Esophagus (tissue), 2 donors: Measurements from ENCODE around the gene IL1R1. TPM values are rescaled to one million over a fixed set of nuclear protein-coding genes. Genes with fewer than 3 reads are reported as not detected.

Experiments
- H3K27ac ChIP-seq, 2 donors: one replicate each; pipeline ENCODE4 v1.5.1; 2013; ENCODE audit warnings: low read depth in 2 of 2, mild to moderate bottlenecking in 2 of 2, inconsistent platforms in 1 of 2, low read length in 1 of 2, moderate library complexity in 1 of 2
- H3K27me3 ChIP-seq, 2 donors: one replicate each; pipeline ENCODE4 v1.6.1; 2013; ENCODE audit warnings: low read length in 2 of 2, control low read depth in 1 of 2, mild to moderate bottlenecking in 1 of 2; ENCODE audit not compliant: insufficient read depth in 2 of 2, control insufficient read depth in 1 of 2
- H3K36me3 ChIP-seq, 2 donors: one replicate each; pipeline ENCODE4 v1.6.1; 2013; ENCODE audit warnings: low read length in 1 of 2; ENCODE audit not compliant: control insufficient read depth in 2 of 2, insufficient read depth in 2 of 2
- H3K4me1 ChIP-seq, 2 donors: one replicate each; pipeline ENCODE4 v1.6.1; 2013; ENCODE audit warnings: low read length in 1 of 2; ENCODE audit not compliant: control insufficient read depth in 2 of 2, insufficient read depth in 2 of 2
- H3K4me3 ChIP-seq, 2 donors: one replicate each; pipeline ENCODE4 v1.5.1; 2013; ENCODE audit warnings: low read length in 2 of 2, mild to moderate bottlenecking in 2 of 2, low read depth in 1 of 2, moderate library complexity in 1 of 2
- H3K9me3 ChIP-seq, 2 donors: one replicate each; pipeline ENCODE4 v1.6.1; 2013; ENCODE audit warnings: mild to moderate bottlenecking in 2 of 2, low read depth in 1 of 2, low read length in 1 of 2, moderate library complexity in 1 of 2; ENCODE audit not compliant: control insufficient read depth in 2 of 2, insufficient read depth in 1 of 2
- WGBS, 2 donors: extraction: QIAGEN DNeasy Blood & Tissue Kit; methylation state at CpG; one replicate each; pipeline ENCODE4 v1.1.7; 2013; 5-methylcytosine and 5-hydroxymethylcytosine counted together
- polyA plus RNA-seq, 2 donors: library from polyadenylated mRNA; stranded (reverse); fragments of 200-250 nt; gene quantifications; one replicate each; pipeline ENCODE4 v1.2.3, GENCODE V29; 2013
- donor health status: healthy with polysubstance abuse.
- donor health status: Bipolar disorder and iron deficiency.

The IL1R1 gene
- polyA plus RNA-seq, 2 donors = 11.7 to 12.7 TPM

DNA sequence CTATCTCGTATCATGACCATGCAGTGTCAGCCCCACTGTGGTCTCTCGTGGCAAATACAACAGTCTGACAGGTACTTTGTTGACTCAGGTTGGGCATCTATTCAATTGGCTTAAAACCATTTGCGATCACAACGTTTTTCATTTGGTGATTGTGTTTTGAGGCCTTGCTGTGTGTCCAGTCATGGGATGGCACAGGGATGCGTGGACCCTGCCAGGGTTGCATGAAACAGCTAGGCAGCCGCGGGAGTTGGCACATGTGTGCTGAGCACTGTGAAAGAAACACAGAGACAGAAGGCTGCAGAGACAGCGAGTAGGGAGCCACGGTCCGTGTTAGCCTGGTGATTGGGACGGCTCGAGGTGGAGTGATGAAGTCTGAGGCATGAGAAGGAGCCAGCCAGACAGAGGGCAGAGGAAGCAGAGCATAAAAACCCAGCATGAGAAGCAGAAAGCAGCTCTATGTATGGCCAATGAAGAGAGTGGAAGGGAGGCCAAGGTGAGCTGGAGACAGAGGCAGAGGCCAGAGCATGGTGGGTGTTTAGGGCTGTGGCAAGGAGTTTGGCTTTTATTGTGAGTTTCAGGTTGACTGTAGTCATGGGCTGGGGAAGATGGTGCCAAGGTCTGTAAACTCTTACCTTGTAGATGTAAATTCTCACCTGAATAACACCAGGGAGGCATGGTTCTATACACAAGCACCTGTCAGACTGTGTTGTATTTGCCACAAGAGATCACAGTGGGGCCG, 31.8 kb upstream of the IL1R1 start:
- Histone ChIP-seq H3K4me1 (no peaks in the 10 kb centered on the region), H3K36me3 (no peaks in the 10 kb centered on the region), H3K27ac (no peak overlapping the region), H3K9me3 (no peaks in the 10 kb centered on the region), H3K27me3 (no peaks in the 10 kb centered on the region), H3K4me3 (no peak overlapping the region)
- 74 to 76% methylated on average over 13 of the region's 13 CpGs for WGBS, 2 donors

DNA sequence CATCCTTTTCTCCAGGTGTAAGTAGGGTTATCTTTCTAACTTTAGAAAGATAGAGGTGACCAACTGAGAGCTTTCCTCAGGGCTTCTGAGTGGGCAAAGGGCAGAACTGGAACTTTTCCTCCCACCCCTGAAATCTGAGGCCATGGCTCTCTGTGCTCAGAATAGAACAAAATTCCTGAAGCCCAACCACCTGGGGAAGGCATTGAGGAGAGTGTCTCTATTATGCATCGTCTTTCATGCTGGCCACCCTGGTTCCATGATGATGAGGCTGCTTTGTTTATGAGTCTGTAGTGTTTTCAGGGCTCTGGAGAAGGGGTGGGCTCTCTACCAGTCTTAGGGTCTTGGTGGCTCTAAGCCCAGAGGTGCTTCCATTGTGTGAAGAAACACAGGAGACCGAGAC, 30.7 kb upstream of the IL1R1 start:
- H3K27ac ChIP-seq = no peak overlapping the region
- no peak overlapping the region for H3K4me3 ChIP-seq
- H3K4me1 ChIP-seq = no peaks in the 10 kb centered on the region
- no peaks in the 10 kb centered on the region for H3K27me3 ChIP-seq
- no peaks in the 10 kb centered on the region for H3K9me3 ChIP-seq
- no peaks in the 10 kb centered on the region for H3K36me3 ChIP-seq
- 65 to 88% methylated on average over 2 of the region's 2 CpGs for WGBS, 2 donors

DNA sequence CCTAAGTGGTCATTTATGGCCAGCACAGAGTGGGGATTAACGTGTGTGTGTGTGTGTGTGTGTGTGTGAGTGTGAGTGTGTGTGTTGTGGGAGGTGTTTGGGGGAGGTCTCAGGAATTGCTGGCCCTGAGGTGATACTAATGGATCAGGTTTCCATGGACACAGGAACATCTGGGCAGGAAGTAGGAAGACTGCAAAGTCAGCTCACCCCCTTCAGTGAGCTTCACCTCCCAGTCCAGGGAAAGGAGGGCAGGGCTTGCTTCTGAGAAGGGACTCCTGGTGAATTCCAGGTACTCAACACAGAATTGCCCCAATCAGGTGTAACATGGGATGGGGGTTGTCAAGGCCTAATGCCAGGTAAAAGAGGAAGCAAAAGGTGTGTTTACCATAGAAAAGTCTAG, 30.3 kb upstream of the IL1R1 start:
- Histone ChIP-seq H3K27me3 (no peaks in the 10 kb centered on the region), H3K36me3 (no peaks in the 10 kb centered on the region), H3K9me3 (no peaks in the 10 kb centered on the region), H3K27ac (no peak overlapping the region), H3K4me3 (no peak overlapping the region), H3K4me1 (no peaks in the 10 kb centered on the region)
- WGBS, 2 donors = 63 to 71% methylated on average over 1 of the region's 1 CpG

DNA sequence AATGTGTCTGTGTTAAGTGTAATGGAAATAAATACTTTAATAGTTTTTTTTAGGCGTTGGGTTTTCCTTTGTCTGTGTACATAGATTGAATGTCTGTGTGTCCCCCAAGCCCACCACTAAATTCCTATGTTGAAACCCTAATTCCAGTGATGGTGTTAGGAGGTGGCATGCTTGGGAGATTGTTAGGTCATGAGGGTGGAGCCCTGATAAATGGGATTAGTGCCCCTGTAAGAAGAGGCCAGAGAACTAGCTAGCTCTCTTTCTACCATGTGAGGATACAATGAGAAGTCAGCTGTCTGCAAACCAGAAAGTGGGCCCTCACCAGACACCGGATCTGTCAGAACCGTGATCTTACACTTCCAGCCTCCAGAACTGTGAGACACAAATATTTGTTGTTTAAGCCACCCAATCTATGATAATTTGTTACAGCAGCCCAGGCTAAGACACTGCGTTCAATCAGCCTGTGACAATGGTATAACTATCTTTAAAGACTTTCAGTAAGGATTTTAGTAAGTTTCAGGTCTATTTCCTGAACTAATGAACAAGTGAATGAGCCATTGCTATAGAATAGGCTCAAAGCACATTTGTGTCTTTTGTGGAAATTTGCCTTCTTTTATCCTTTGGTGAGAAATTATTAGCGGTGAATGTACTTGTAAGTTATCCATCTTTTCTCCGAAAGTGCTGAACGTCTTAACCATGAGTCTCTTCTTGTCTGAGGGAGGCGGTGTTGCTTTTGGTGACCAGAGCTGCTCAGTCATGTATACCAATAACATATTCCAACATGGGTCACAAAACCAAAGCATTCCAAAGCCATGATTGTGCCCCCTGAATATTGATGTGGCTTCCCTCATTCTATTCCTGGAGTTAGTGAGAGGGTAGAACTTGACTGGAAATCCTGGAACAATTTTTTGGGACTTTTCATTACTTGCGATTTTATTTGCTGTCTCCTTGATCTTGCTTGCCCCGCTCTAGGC, 29.6 kb upstream of the IL1R1 start:
- H3K27ac ChIP-seq = no peak overlapping the region
- no peaks in the 10 kb centered on the region for H3K27me3 ChIP-seq
- H3K4me3 ChIP-seq = no peak overlapping the region
- H3K9me3 ChIP-seq = no peaks in the 10 kb centered on the region
- H3K36me3 ChIP-seq = no peaks in the 10 kb centered on the region
- 91% methylated on average over 10 of the region's 10 CpGs for WGBS, 2 donors
- no peaks in the 10 kb centered on the region for H3K4me1 ChIP-seq

DNA sequence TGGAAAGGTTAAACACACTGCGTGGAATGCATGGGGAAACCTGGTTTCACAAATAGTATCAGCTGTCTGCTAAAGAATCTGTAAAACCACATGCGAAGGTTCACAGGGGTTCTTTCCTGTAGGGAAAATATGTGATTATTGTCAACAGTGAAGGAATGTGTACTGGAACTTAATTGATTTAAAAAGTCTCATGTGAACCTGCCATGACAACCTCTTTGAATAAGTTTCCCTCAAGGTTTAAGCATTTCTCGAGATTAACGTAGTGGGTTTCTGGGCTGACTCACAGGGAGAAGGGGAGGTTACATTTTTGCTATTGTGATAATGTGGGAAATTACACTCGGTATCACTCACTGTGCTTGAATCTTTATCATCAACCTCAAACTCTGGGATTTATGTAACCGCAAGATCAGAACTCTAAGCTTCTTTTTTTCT, 28.2 kb upstream of the IL1R1 start:
- H3K27ac ChIP-seq = no peak overlapping the region
- no peaks in the 10 kb centered on the region for H3K36me3 ChIP-seq
- 60 to 76% methylated on average over 6 of the region's 6 CpGs for WGBS, 2 donors
- H3K9me3 ChIP-seq = no peaks in the 10 kb centered on the region
- no peaks in the 10 kb centered on the region for H3K27me3 ChIP-seq
- no peak overlapping the region for H3K4me3 ChIP-seq
- no peaks in the 10 kb centered on the region for H3K4me1 ChIP-seq

DNA sequence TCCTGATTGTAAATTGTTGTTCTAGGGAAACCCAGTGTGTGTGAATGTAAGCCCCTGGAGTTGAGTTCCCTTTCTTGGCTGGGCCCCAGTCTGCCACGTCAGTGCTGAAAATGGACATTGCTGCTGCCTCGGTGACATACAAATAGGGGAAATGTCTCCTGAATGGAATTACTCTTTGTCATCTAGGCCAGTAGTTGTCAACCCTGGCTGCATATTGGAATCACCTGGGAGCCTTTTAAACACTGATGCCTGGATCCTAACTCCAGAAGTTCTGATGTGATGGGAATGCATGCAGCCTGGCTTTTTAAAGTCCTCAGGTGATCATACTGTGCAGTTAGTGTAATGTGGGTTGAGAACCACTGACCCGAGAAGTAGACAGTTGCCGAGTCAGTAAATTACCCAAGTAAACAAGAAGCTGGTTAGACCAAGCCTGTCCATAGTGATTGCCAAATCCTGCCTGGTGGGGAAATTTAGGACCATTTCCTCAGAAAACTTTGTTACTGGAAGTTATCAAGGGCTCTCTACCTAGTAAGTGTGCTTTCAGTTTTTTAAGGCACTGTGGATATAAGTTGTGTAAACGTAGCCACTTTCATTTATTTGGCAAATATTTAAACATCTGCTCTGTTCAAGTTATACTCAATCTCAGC, 27.6 kb upstream of the IL1R1 start:
- Histone ChIP-seq H3K4me3 (no peak overlapping the region), H3K4me1 (no peaks in the 10 kb centered on the region), H3K27me3 (no peaks in the 10 kb centered on the region), H3K9me3 (no peaks in the 10 kb centered on the region), H3K36me3 (no peaks in the 10 kb centered on the region), H3K27ac (no peak overlapping the region)
- WGBS, 2 donors = 64 to 75% methylated on average over 5 of the region's 5 CpGs

DNA sequence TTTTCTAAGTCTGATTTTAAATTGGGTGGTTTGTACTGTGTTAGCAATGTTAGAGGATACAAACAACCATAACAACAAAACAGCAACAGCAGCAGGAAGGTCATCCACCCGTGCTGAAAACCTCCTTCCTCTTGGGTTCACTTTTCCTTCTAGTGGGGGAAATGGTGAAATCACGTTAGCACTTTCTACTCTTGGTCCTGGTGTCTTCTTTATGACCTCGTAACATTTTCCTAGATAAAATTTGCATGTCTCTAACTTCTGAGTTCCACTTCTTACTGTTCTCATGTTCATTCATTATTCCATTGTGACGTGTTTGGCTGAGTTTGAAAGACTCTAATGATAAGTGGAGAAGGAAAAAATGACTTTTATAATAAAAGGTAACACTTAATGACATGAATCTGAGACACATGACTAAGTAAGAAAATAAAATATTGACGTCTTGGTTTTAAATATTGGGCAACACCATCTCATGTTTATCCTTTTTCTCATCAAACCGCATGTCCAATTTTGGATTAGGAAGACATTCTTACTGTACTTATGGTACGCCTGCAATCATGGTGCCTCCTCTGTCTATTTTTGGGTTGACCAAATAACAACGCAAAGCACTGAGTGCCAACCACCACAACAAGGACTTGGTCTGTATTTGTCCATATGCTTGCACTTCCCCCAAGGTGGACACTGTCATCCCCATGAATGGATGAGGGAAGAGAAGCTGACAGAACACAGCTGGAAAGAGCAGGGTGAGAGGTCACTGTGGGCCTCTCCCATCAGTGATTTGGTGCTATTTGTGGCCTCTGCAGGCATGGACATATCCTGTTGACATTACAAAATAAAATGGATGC, 25.7 kb upstream of the IL1R1 start:
- 60 to 74% methylated on average over 8 of the region's 8 CpGs for WGBS, 2 donors
- H3K36me3 ChIP-seq = no peaks in the 10 kb centered on the region
- no peaks in the 10 kb centered on the region for H3K9me3 ChIP-seq
- H3K4me3 ChIP-seq = no peak overlapping the region
- H3K27me3 ChIP-seq = no peaks in the 10 kb centered on the region
- H3K4me1 ChIP-seq = peaks cover 0 to 3% of the 10 kb centered on the region in 2 donors
- no peak overlapping the region for H3K27ac ChIP-seq

DNA sequence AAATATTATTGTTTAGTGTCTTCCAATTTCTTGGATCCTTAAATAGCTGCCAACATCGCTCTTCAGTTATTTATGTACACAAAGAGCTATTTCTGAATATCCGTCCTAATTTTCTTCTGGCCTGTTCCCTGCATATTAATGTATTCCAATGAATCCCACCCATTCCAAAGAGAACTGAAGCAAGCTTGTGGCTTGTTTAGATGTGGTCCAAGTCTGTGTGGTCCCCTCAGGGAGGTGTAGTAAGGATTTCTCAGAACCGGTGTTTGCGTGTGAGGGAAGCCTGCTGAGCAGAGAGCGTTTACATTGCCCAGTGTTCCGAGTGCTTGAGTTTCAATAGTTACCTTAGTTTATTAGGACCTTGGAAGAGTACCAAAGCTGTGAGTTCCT, 25.1 kb upstream of the IL1R1 start:
- H3K4me3 ChIP-seq = no peak overlapping the region
- WGBS, 2 donors = 69 to 77% methylated on average over 6 of the region's 6 CpGs
- H3K9me3 ChIP-seq = no peaks in the 10 kb centered on the region
- no peaks in the 10 kb centered on the region for H3K27me3 ChIP-seq
- H3K4me1 ChIP-seq = peaks cover 0 to 3% of the 10 kb centered on the region in 2 donors
- no peaks in the 10 kb centered on the region for H3K36me3 ChIP-seq
- no peak overlapping the region for H3K27ac ChIP-seq

DNA sequence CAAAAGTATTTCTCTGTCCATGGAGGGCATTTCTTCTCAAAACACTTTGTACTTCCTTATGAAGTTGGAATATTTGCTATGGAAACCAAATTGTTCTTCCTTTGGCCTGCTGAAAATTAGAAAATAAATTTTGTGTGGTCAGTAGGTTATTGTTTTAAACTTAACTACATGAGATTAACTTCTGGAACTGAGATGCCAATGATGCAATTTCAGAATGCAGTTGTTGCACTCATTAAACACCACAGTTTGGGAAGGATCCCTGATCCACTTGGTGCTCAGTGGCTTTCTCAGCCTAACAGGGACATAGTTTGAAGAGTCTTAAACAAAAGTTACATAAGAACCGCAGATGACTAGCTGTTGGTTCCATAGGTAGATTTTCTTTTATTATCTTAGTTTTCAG, 23.3 kb upstream of the IL1R1 start:
- H3K4me1 ChIP-seq = peaks cover 0 to 3% of the 10 kb centered on the region in 2 donors

More for the DNA sequence above, 23.3 kb upstream of the IL1R1 start:
- Histone ChIP-seq H3K36me3 (no peaks in the 10 kb centered on the region), H3K9me3 (no peaks in the 10 kb centered on the region), H3K27ac (no peak overlapping the region), H3K4me3 (no peak overlapping the region), H3K27me3 (no peaks in the 10 kb centered on the region)
- 97 to 98% methylated on average over 1 of the region's 1 CpG for WGBS, 2 donors
